Ovary (tissue), 3 donors: ENCODE measurements around the gene ERVFRD-1.

Experiments used
- CTCF ChIP-seq, 3 donors: fragments of 450-650 bp in 2 of 3; fragments of 200-600 bp in 1 of 3; IDR thresholded peaks; one replicate each; pipeline versions ENCODE4 v1.5.1 to v1.8.0; 2016 to 2022; ENCODE audit warnings: antibody characterized with exemption in 3 of 3, mild to moderate bottlenecking in 1 of 3
- EP300 ChIP-seq: sonication (generic); formaldehyde crosslinking; IDR thresholded peaks from one replicate; pipeline ENCODE4 v1.6.1; 2017; ENCODE audit warnings: antibody characterized with exemption
- POLR2A ChIP-seq: fragments of 450-650 bp; IDR thresholded peaks from one replicate; pipeline ENCODE4 v1.6.1; 2017; ENCODE audit warnings: antibody characterized with exemption, mild to moderate bottlenecking, moderate library complexity
- donor health status: DM: no; HTN: no; CAD: no.

- TF ChIP-seq POLR2A (no peak), CTCF (IDR thresholded peaks at IDR 0.05) (no peak), EP300 (no peak)
Measured at GRCh38 chr6:11064836-11065235, 46.7 kb downstream of the ERVFRD-1 start.
